Keratinocyte (primary cell): ENCODE results near the gene ALPP. TPM values are rescaled to one million over a fixed set of nuclear protein-coding genes. Genes with fewer than 3 reads are reported as not detected.

Source experiments
- DNase-seq: peaks from one replicate; pipeline ENCODE4 v3.0.0-alpha.2; 2011; ENCODE audit warnings: low read depth, missing footprints, low spot score
- FAIRE-seq: peaks from 2 replicates; lab custom pipeline; 2011; peaks lifted over from hg19 to GRCh38; lab: Jason Lieb, UNC
- H2AFZ ChIP-seq: 2 replicates; pipeline ENCODE4 v1.6.0; 2012; ENCODE audit warnings: low read length, control low read depth, inconsistent platforms; ENCODE audit not compliant: control insufficient read depth
- H3K27ac ChIP-seq: 2 replicates; pipeline ENCODE4 v1.5.1; 2011; ENCODE audit warnings: low read length; ENCODE audit not compliant: control insufficient read depth, insufficient read depth
- H3K27me3 ChIP-seq: 3 replicates; pipeline ENCODE4 v1.6.0; 2011; ENCODE audit warnings: low read length; ENCODE audit not compliant: control insufficient read depth, insufficient read depth; ENCODE audit errors: extremely low read depth
- H3K36me3 ChIP-seq, 2 experiments: 2 replicates in 1 of 2; 3 replicates in 1 of 2; pipeline ENCODE4 v1.5.1; 2011; ENCODE audit warnings: low read length in 2 of 2, mild to moderate bottlenecking in 1 of 2; ENCODE audit not compliant: control insufficient read depth in 2 of 2, insufficient read depth in 2 of 2; ENCODE audit errors: extremely low read depth in 1 of 2
- H3K4me1 ChIP-seq: 3 replicates; pipeline ENCODE4 v1.5.1; 2011; ENCODE audit warnings: low read length; ENCODE audit not compliant: control insufficient read depth, insufficient read depth; ENCODE audit errors: extremely low read depth
- H3K4me2 ChIP-seq: 3 replicates; pipeline ENCODE4 v1.6.0; 2011; ENCODE audit warnings: low read depth, low read length; ENCODE audit not compliant: control insufficient read depth, insufficient read depth; ENCODE audit errors: extremely low read depth
- H3K4me3 ChIP-seq, 3 experiments: fragments of 200-600 bp in 1 of 3; sonication (generic) in 1 of 3; 2 replicates in 2 of 3; 3 replicates in 1 of 3; pipeline ENCODE4 v1.5.1; 2011 to 2016; ENCODE audit warnings: low read length in 3 of 3, mild to moderate bottlenecking in 3 of 3, control low read depth in 2 of 3, inconsistent platforms in 1 of 3, low read depth in 1 of 3, mixed read lengths in 1 of 3, mixed run types in 1 of 3, moderate library complexity in 1 of 3; ENCODE audit not compliant: control insufficient read depth in 2 of 3, insufficient read depth in 2 of 3; ENCODE audit errors: extremely low read depth in 1 of 3
- H3K79me2 ChIP-seq: 2 replicates; pipeline ENCODE4 v1.6.0; 2012; ENCODE audit warnings: low read length; ENCODE audit not compliant: control insufficient read depth, insufficient read depth
- H3K9ac ChIP-seq: 3 replicates; pipeline ENCODE4 v1.6.0; 2011; ENCODE audit warnings: low read length; ENCODE audit not compliant: control insufficient read depth, insufficient read depth; ENCODE audit errors: extremely low read depth
- H3K9me1 ChIP-seq: 3 replicates; pipeline ENCODE4 v1.6.0; 2011; ENCODE audit warnings: low read length; ENCODE audit not compliant: control insufficient read depth, insufficient read depth; ENCODE audit errors: extremely low read depth
- H3K9me3 ChIP-seq: 2 replicates; pipeline ENCODE4 v1.5.1; 2012; ENCODE audit warnings: low read depth, low read length; ENCODE audit not compliant: control insufficient read depth
- H4K20me1 ChIP-seq: 3 replicates; pipeline ENCODE4 v1.6.0; 2011; ENCODE audit warnings: low read length; ENCODE audit not compliant: control insufficient read depth, insufficient read depth; ENCODE audit errors: extremely low read depth
- EZH2 ChIP-seq: IDR thresholded peaks from one replicate; pipeline ENCODE4 v1.6.1; 2012; ENCODE audit warnings: inconsistent platforms, mild to moderate bottlenecking, low read length, moderate library complexity
- dilution Hi-C: fragments of 300-500 bp; cut with MboI; formaldehyde crosslinking; loops from one replicate; pipeline ENCODE4 v1.7.0; 2020; ENCODE audit warnings: low sequenced_read_pairs; ENCODE audit not compliant: extremely low pct_ligation_motif_present
- polyA plus RNA-seq, 5 experiments: library from polyadenylated mRNA; depleted of rRNA in 3 of 5; stranded (reverse) in 3 of 5; stranded (forward) in 1 of 5; unstranded in 1 of 5; fragments of >200 nt; gene quantifications; 1 replicate in 1 of 5; 2 replicates in 3 of 5; 3 replicates in 1 of 5; pipeline versions ENCODE4 v1.2.1 to v1.2.3, GENCODE V29; 2011 to 2012; ENCODE audit warnings: missing spikeins in 2 of 5, low read depth in 1 of 5, low replicate concordance in 1 of 5
- TF ChIP-seq, protein P1 (sequence below), 3 experiments: IDR thresholded peaks in 1 of 3; conservative IDR thresholded peaks in 1 of 3; optimal IDR thresholded peaks in 1 of 3; 2 replicates in 2 of 3; 3 replicates in 1 of 3; pipeline versions ENCODE3 to v1.5.1; 2011; ENCODE audit warnings: low read length in 3 of 3, mild to moderate bottlenecking in 3 of 3, moderate library complexity in 2 of 3, control low read depth in 1 of 3, inconsistent platforms in 1 of 3; ENCODE audit not compliant: insufficient read depth in 2 of 3; ENCODE audit errors: extremely low read depth in 1 of 3

ALPP gene
- polyA plus RNA-seq, 1 donor (not counting 4 experiments of a cell fraction or from before 2014, with no cell fraction given) = not detected

DNA sequence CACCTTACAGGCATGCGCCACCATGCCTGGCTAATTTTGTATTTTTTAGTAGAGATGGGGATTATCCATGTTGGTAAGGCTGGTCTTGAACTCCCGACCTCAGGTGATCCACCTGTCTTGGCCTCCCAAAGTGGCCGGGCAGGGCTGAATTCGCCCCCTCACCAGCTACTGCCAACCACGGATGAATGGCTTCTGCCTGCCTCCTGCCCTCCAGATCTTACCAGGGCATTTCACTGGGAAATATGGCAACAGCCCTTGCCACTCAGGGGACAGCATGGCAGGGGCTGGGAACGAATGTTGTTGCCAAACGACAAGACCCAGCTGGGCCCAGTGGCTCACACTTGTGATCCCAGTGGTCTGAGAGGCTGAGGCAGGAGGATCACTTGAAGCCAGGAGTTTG lies 1.8 kb upstream of the ALPP start:
- DNase-seq = no peak
- Histone ChIP-seq H3K4me2 (no peak overlapping the region), H3K9me3 (no peaks in the 10 kb centered on the region), H3K79me2 (no peaks in the 10 kb centered on the region), H3K4me3 (no peak overlapping the region), H3K9me1 (no peaks in the 10 kb centered on the region), H3K36me3 (no peaks in the 10 kb centered on the region), H3K4me1 (peaks cover 3% of the 10 kb centered on the region), H2AFZ (no peak overlapping the region), H3K9ac (no peak overlapping the region), H3K27ac (no peak overlapping the region), H4K20me1 (no peaks in the 10 kb centered on the region), H3K27me3 (peaks cover 3% of the 10 kb centered on the region)
- TF ChIP-seq, protein P1, sequence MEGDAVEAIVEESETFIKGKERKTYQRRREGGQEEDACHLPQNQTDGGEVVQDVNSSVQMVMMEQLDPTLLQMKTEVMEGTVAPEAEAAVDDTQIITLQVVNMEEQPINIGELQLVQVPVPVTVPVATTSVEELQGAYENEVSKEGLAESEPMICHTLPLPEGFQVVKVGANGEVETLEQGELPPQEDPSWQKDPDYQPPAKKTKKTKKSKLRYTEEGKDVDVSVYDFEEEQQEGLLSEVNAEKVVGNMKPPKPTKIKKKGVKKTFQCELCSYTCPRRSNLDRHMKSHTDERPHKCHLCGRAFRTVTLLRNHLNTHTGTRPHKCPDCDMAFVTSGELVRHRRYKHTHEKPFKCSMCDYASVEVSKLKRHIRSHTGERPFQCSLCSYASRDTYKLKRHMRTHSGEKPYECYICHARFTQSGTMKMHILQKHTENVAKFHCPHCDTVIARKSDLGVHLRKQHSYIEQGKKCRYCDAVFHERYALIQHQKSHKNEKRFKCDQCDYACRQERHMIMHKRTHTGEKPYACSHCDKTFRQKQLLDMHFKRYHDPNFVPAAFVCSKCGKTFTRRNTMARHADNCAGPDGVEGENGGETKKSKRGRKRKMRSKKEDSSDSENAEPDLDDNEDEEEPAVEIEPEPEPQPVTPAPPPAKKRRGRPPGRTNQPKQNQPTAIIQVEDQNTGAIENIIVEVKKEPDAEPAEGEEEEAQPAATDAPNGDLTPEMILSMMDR (optimal IDR thresholded peaks at IDR 0.05 in 1 of 3, IDR thresholded peaks at IDR 0.05 in 1 of 3, conservative IDR thresholded peaks at IDR 0.05 in 1 of 3; ENCODE audit: extremely low read depth in 1 of 3, insufficient read depth in 2 of 3, low read length in 3 of 3) = no peak
- no peak for TF ChIP-seq EZH2
- dilution Hi-C loops = no loop called here
- no peak for FAIRE-seq

GRCh38 chr2:232377319-232377718 lies 1.2 kb upstream of the ALPP start:
- Histone ChIP-seq H3K36me3 (no peaks in the 10 kb centered on the region), H3K9me1 (no peaks in the 10 kb centered on the region), H3K4me2 (no peak overlapping the region), H3K4me1 (peaks cover 3% of the 10 kb centered on the region), H3K9ac (no peak overlapping the region), H3K27me3 (peaks cover 9% of the 10 kb centered on the region), H4K20me1 (no peaks in the 10 kb centered on the region), H3K79me2 (no peaks in the 10 kb centered on the region), H3K27ac (no peak overlapping the region), H3K9me3 (no peaks in the 10 kb centered on the region), H3K4me3 (no peak overlapping the region), H2AFZ (no peak overlapping the region)
- no peak for FAIRE-seq
- TF ChIP-seq EZH2 = no peak
- DNase-seq = no peak
- dilution Hi-C loops = no loop called here
